IPS DF 19.7 (cell line): Measurements from ENCODE around the gene OAF.

ENCODE experiments used
- DNase-seq: peaks from one replicate; pipeline ENCODE4 v3.0.0-alpha.2; 2013; ENCODE audit warnings: low read depth, low spot score

The OAF gene

DNA sequence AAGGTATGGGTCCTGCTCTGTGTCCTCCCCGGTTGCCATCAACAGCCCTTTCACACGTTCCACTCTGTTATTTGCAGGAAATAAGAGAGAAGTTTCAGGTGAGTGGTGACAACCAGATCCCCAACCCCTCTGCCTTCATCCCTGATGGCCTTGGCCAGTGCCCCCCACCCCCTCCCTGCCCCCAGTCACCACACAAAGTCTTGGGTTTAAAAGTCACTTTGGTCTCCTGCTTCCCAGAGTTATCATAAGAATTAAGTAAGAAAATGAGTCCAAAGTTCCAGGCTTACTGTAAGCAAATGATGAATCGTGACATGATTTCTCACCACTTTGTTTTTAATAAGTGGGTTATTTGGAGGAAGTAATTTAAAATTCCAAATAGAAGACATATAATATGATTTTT, 9.2 kb upstream of the OAF start:
- no peak for DNase-seq

DNA sequence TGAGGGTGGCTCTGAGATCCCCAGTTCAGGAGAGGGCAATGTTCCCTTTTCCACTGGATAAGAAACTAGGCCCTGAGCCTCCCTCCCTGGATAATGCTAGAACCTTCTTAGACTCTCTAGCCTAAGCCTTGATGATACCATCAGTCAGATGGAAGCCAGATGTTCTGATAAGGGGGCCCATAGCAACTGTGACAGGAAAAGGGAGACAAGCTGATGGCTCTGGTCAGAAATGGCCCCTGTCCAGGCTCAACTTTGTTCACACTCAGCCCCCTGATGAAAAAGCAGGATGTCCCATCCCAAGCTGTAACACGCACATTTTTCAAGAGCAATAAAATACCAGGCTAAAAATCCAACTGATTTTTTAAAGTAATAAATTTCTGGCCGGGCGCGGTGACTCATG, 7.2 kb upstream of the OAF start:
- DNase-seq = no peak

DNA sequence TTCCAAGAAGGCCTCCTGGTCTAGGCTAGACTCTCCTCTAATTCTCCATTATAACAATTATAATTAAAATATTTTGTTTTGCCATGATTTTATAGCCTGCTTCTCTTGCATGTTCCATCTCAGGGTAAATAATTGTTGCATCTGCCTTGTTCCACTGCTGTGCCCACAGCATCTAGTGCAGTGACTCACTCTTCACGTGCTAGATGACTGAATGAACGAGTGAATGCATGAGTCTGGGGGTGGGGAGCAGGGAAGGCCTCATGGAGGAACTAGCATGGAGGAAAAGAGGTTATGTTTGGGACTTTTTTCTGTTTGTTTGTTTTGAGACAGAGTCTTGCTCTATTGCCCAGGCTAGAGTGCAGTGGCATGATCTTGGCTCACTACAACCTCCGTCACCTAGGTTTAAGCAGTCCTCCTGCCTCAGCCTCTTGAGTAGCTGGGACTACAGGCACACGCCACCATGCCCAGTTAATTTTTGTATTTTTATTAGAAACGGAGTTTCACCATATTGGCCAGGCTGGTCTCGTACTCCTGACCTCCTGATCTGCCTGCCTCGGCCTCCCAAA, 5.2 kb upstream of the OAF start:
- DNase-seq = no peak

DNA sequence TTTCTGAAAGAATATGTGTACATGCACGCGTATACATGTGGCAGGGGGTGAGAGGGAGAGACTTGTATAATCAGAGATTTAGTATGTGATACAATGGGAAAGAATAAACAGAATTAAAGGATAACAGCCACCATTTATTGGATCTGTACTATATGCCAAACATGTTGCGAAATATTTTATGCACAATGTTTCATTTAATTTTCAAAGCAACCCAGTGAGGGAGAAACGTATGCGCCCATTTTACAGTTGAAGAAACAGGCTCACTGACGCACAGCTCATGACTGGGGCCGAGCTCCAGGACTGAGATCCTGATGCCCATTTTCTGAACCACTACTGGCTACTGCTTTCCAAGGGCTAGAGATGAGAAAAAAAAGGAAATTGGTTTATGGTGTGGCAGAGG, 3.3 kb upstream of the OAF start:
- no peak for DNase-seq

DNA sequence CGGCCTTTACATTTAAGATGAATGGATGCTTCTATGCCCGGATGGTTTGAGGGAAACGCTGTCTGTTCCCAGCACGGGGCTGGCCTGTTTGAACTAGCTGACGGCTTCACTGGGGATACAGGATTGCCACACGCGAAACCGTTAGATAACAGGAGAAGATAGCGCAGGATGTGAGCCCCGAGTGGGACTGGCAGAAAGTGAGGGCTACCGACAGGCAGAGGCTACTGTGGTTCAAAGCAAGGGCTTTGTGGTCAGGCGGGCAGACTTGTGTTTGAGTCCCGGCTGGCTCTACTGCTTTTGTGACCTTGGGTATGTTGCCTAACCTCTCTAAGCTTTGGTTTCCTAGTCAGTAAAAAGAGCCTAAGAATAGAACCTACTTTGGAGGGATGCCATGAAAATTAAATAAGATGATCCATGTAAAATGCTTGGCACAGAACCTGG, 2.8 kb upstream of the OAF start:
- DNase-seq = no peak

DNA sequence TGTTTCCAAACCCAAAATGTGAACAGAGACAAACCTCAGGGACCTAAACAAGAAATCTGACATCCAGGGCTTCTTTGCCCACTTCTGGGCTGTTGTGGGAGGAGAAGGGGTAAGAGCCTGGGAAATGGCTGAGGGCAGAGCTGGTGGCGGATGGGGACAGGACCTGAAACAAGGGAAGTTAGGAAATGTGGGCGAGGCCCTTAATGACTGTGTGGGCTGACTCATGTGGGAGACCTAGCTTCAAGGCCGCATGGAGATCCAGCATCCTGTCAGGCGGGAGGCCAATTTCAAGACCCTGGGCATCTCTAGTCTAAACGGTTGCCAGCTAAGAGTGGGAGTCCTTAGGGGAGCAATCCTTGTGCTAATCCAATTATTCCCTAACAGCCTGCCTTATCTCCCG, 2.1 kb upstream of the OAF start:
- DNase-seq = no peak

DNA sequence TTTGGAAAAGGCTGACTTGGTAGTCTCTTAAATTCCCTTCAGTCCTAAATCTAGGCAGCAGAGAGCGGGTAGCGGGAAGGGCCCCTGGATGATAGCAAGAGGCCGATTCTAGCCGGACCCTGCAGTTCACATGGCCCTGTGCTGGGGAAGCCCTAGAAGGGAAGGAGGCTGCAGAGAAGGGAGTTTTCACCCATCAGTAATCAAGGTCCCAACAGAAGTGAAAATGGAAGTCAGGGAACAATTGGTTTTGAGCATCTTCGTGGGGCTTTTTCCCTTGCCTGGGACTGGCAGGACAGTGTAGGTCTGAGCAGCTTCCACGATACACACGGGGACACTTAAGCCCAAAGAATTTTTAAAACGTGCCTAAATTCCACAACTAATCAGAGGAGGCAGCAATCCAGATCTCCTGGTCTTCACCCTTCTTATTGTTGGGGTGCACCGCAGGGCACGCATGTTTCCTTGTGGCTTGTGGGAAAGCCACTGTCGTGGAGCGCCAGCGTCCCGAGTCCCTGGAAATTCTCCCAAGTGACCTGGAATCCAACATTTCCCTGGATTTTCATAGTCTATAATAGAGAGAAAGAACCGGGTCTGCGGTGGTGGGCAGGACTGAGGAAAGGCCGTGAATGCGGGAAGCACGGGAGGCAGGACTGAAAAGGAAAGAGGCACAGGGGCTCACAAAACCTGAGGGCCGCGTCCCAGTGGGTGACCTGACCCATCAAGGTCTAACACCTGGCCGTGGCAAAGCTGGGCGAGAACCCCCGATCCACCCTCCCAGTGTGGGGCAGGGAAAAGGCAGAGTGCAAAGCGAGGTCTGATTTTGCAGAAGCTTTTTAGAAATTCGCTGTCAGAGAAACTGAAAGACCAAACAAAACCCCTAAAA, 846 bp upstream of the OAF start:
- no peak for DNase-seq

DNA sequence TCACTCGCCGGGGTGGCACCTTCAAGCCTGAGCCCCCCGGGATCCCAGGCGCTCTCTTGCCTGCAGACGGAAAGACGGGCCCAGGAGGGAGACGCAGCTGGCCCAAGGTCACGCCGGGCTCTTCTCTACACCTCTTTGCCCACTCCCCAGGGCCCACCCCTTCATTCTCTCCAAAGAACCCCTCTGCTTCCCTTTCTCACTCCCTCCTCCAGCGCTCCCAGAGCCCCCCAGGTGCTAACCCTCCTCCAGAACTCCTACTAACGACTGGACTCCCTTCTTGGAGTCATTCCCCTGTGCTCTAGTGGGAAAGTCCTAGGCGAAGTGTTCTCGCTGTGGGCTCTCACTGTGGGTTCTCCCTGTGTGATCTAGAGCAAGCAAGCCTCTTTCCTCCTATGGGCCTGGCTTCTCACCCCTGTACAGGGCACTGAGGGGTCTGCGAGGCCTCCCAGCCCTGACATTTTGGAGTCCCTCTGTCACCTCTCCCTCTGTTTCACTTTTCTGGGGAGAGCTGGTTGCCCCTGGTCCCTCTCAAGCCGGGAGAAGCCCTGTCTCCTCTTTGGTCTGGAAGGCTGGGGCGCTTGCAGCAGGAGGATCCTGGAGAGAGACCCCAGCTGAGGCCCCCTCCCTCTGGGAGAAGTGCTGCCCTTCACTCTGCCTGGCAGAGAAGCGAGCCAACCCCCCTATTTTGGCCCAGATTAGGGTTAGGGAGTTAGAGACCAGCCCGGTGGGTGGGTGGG, 858 bp downstream of the OAF start:
- no peak for DNase-seq

DNA sequence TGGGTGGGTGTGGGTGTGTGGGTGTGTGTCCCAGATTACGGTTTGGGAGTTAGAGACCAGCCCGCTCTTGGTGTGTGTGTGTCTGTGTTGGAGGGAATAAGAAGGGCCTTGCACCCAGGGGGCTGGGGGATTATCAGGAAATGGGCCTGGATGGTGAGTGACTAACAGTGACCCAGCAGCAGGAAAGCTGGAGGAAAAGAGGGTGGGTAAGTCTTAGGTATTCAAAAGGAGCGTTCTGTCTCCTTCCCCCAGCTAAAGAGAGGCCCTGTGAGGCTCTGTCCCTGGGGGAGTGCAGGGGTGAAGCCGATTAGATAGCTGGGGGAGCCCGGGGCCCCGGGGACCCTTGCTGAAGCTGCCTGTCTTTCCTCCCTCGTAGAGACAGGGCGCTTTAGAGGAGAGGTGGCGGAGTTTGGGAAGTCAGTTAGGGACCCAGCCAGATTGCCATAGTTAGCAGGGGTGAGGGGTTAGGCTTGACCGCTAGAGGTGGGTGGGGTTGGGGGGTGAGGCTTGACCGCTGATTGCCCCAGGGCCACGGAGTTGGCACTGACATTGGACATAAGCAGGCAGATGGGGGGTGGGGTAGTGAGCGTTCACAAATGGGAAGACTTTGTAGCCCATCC, 1.5 kb downstream of the OAF start:
- no peak for DNase-seq

DNA sequence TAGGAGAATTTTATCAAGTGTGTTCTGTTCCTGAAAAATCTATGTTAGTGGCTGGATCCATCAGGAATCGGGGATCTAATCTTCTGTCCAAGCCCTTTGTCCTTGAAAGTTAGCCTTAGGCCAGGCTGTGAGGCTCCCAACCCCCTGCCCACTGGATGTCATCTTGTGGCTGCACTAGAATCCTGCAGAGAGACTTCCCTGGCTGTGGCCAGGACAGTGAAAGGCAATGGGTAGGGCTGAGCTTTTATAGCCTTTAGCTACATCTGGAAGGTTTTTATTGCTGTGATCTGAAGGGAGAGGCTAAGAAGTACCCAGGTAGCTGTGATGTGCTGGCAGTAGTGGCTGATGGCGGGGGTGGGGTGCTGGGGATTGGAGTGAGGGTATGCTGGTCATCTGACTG, 2.1 kb downstream of the OAF start:
- no peak for DNase-seq

DNA sequence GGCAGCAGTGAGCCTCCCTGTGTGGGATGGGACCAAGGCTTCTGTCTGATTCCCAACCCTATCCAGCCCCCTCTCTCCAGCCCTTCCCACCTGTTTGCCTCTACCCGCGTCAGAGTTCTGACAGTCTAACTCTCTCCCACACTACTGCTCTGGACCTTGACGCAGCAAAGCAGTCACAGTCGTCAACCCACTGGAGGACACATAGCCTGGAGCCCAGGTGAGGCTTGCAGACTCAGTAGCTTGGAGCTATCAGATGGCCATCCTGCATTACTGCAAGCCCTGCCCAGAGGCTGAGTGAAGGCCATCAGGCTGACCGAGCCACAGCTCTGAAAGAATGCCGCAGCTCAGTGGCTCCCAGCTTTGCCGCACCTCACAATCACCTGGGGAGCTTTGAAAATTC, 3.7 kb downstream of the OAF start:
- DNase-seq = no peak

DNA sequence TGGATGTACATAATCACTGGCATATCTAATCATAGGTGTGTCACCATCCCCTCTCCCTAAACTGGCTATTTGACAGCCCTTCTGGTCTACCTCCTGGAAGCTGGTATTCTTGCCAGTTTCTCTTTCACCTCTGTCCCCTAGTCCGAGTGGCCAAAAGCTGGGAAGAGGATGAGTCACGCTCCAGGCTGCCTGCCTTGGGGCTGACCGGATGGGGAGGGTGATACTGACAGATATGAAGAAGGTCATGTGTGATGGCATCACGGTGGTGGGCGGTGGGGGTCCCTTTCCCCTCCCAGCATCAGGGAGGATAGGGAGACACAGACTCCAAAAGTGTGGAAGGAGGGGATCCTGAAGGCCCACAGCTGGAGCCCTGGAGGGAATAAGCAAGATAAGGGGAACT, 4.8 kb downstream of the OAF start:
- DNase-seq = no peak

DNA sequence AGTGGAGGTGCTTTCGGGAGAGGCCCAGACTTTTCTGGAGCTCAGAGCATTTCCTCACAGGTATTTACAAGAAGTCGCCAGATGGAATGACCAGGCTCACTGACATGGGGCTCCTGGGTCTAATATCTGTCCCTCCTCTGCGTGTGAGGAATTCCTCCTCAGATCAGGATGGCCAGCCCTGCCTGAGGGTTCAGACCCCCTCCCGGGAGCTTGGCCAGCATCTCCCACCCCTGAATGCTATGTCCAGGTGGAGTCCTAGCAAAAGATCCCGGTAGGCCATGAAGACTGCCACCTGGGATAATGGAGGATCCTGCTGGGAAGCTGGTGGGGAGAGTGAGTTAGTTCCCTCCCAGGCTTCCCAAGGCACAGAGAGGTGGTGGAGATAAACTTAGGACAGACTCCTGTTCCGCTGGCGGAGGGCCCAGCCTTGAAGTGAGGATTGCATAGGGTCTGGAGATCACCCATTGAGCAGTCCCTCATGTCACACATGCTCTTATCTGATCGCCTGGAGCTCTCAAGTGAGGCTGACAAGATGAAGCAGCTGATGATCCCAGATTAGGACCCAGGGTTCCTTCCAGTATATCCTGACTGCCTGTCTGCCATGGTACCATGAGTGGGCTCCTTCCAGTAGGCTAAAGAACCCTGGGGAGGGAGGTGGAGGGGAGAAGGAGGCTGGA, 5.7 kb downstream of the OAF start:
- DNase-seq = no peak

DNA sequence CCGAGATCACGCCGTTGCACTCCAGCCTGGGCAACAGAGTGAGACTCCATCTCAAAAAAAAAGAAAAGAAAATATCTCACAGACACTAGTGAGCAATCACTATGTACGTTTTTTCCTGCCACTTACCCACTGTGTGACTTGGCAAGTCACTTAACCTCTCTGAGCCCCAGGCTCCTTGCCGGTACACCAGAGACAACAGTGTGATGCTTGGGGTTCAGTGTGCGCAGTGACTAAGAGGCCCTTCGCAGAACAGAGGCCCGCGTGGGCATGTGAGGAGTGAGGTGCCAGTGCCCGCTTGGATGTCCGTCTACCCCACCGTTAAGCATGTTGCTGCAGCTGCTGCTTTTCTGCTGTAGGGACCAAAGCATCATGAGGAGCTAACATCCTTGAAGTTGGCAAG, 6.7 kb downstream of the OAF start:
- DNase-seq = no peak

DNA sequence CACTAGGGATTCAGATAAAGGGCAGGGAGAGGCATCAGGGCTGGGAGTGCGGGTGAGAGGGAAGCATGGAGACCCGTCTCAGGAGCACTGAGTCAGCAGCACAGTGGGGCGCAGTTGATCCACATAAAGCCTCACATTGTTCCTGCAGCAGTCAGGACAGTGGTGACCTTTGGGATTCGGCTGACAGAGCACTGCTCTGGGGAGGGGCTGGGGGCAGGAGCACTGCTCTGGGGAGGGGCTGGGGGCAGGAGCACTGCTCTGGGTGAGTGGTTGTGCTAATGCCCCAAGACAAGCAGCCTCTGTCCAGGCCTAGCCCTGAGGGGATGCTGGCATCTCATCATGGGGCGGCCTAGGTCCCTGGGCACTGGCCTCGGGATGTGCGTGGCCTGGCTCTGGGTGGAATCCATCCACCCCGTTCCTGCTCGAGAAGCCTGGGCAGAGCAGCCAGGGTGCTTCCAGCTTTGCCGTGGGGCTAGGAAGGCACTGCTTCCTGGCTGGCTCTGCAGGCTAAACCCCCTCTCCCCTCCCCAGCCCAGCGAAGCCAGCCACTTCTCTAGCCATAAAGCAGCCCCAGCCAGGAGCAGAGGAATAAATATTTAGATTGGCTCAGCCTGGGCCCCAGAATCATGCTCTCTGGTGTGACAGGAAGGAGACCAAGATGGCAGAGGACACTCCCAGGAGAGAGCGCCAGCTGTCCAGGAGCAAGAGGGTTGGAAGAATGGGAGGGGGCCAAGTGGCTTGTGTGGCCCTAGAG, 7.3 kb downstream of the OAF start:
- DNase-seq = no peak

DNA sequence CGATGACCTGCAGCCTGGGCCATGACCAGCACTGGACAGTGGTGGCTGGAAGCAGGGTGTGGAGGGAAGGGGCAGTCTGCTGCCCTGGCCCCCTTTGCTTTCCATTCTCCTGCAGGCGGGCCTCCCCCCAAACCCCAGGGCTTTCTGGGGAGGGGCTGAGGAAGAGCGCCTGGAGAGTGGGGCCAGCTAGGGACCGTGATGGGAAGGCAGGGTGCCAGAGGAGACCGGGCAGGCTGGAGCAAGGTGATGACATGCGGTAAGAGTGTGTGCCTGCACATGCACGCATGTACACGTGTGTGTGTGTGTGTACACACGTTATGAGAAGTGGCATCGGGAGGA, 7.8 kb downstream of the OAF start:
- no peak for DNase-seq

DNA sequence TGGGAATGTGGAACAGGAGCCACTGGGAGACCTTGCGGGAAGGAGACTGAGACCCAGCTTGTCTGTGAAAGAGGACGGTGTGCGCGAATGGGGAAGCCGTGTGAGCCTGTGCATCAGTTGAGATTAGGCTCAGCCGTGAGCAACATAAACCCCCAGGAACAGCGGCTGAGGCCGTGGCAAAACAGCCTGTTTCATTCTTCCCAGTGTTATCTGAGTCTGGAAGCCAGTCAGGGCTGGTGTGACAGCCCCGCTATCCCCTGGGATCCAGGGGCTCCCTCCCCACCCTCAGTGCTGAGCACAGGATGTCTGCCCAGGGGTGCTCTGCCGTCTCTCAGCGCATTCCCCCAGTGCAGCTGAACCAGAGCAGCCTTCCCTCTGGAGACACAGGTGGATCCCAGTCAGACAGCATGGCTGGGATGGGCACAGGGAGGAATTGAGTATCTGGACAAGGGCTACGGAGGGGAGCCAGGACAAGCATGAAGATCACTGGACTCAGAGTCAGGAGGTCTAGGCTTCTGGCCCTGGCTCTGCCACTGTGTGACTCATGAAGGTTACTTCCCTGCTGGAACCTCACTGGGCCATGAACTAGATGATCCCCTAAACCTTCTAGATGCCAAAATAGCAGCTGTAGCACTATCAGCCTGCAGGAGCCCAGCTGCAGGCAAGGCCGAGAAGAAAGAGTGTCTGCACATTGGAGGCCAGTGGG, 8.6 kb downstream of the OAF start:
- no peak for DNase-seq

DNA sequence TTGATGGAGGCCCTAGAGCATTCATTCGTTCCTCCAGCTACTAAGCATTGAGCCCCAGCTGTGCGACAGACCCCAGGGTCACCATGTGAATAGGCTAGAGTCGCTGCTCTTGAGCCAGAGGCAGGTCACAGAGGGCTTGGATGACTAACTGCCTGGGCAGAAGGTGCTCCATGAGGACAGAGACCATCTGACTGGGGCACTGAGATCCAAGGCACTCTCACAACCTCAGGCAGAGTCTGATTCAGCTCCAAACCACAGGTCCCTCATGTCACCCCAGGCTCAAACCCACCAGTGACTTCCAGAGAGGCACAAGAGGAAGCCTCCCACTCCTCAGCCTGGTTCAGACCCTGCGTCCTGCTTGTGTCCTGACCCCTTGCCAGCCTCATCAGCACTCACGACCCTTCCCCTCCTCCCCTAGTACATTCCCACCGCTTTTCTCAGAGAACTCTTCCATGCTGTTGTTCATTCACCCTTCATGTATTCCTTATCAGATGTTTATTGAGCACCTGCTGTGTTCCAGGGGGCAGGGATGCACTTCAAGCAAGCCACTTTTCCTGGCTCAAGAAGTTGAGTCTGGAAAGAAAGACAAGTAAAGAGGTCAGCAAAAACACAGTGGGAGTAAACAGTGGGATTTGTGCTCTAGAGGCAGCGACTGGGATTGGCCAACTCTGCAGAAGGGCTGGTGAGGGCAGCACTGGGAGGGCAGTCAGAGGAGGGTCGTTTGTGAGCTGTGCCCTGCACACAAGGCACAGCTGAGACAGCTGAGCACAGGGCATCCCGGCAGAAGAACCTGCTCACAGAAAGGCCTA, 9.3 kb downstream of the OAF start:
- no peak for DNase-seq

DNA sequence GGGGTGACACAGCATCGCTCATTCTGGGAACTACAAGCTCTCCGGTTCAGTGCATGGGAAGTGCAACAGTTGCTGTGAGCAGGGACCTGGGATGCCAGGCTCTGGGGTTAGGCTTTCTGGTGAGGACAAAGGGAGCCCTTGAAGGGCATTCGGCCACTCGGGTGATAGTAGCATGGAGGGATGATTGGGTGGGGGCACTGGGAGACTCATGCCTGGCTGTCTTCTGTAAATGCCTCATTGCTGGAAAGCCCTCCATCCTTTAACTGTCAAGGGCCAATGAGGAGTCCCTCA, 9.9 kb downstream of the OAF start:
- DNase-seq = no peak
